ENCODE data around the gene GRPEL1.

DNA sequence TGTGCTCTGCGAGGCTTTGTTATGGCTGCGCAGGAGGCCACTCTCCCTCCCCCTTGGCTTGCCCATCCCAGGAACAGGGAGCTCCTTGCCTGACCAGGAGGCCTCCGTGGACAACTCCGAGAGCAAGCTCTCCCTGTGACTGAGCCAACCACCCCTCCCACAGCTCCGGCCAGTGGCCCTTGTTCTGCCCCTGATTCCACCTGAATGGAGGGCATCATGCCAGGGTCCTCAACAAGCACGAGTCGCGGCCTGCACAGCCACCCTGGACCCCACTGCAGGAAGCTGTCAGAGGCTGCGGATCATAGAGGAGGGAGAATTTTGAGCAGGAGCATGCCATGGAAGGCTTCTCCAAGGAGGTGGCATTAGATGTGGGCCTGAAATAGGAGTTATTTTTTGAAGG, 44.8 kb upstream of the GRPEL1 start:
- TF ChIP-seq, protein P1, sequence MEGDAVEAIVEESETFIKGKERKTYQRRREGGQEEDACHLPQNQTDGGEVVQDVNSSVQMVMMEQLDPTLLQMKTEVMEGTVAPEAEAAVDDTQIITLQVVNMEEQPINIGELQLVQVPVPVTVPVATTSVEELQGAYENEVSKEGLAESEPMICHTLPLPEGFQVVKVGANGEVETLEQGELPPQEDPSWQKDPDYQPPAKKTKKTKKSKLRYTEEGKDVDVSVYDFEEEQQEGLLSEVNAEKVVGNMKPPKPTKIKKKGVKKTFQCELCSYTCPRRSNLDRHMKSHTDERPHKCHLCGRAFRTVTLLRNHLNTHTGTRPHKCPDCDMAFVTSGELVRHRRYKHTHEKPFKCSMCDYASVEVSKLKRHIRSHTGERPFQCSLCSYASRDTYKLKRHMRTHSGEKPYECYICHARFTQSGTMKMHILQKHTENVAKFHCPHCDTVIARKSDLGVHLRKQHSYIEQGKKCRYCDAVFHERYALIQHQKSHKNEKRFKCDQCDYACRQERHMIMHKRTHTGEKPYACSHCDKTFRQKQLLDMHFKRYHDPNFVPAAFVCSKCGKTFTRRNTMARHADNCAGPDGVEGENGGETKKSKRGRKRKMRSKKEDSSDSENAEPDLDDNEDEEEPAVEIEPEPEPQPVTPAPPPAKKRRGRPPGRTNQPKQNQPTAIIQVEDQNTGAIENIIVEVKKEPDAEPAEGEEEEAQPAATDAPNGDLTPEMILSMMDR (IDR thresholded peaks at IDR 0.05) = no peak
- TF ChIP-seq EP300 (IDR thresholded peaks at IDR 0.05; ENCODE audit: borderline replicate concordance in 1 of 2, low read depth in 1 of 2, low read length in 1 of 2) = no peak
- no peak for TF ChIP-seq TEAD4 (IDR thresholded peaks at IDR 0.05; ENCODE audit: borderline replicate concordance, insufficient read depth)
- no peak for TF ChIP-seq EZH2phosphoT487 (IDR thresholded peaks at IDR 0.05; ENCODE audit: borderline replicate concordance, low read depth)
- TF ChIP-seq YY1 (IDR thresholded peaks at IDR 0.05; ENCODE audit: low read depth) = no peak
- TF ChIP-seq, protein P2, sequence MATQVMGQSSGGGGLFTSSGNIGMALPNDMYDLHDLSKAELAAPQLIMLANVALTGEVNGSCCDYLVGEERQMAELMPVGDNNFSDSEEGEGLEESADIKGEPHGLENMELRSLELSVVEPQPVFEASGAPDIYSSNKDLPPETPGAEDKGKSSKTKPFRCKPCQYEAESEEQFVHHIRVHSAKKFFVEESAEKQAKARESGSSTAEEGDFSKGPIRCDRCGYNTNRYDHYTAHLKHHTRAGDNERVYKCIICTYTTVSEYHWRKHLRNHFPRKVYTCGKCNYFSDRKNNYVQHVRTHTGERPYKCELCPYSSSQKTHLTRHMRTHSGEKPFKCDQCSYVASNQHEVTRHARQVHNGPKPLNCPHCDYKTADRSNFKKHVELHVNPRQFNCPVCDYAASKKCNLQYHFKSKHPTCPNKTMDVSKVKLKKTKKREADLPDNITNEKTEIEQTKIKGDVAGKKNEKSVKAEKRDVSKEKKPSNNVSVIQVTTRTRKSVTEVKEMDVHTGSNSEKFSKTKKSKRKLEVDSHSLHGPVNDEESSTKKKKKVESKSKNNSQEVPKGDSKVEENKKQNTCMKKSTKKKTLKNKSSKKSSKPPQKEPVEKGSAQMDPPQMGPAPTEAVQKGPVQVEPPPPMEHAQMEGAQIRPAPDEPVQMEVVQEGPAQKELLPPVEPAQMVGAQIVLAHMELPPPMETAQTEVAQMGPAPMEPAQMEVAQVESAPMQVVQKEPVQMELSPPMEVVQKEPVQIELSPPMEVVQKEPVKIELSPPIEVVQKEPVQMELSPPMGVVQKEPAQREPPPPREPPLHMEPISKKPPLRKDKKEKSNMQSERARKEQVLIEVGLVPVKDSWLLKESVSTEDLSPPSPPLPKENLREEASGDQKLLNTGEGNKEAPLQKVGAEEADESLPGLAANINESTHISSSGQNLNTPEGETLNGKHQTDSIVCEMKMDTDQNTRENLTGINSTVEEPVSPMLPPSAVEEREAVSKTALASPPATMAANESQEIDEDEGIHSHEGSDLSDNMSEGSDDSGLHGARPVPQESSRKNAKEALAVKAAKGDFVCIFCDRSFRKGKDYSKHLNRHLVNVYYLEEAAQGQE (IDR thresholded peaks at IDR 0.05; ENCODE audit: low read depth, low read length) = no peak
- TF ChIP-seq, protein P3, sequence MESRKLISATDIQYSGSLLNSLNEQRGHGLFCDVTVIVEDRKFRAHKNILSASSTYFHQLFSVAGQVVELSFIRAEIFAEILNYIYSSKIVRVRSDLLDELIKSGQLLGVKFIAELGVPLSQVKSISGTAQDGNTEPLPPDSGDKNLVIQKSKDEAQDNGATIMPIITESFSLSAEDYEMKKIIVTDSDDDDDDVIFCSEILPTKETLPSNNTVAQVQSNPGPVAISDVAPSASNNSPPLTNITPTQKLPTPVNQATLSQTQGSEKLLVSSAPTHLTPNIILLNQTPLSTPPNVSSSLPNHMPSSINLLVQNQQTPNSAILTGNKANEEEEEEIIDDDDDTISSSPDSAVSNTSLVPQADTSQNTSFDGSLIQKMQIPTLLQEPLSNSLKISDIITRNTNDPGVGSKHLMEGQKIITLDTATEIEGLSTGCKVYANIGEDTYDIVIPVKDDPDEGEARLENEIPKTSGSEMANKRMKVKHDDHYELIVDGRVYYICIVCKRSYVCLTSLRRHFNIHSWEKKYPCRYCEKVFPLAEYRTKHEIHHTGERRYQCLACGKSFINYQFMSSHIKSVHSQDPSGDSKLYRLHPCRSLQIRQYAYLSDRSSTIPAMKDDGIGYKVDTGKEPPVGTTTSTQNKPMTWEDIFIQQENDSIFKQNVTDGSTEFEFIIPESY (IDR thresholded peaks at IDR 0.05; ENCODE audit: borderline replicate concordance, low read depth) = no peak
- no peak for TF ChIP-seq ELF1 (IDR thresholded peaks at IDR 0.05)
- no peak for TF ChIP-seq GATA2 (CRISPR knock-in tag; IDR thresholded peaks at IDR 0.05)
- TF ChIP-seq RCOR1 (IDR thresholded peaks at IDR 0.05; ENCODE audit: low read length) = no peak
- TF ChIP-seq JUND (IDR thresholded peaks at IDR 0.05) = no peak
- no peak for TF ChIP-seq POLR2AphosphoS5 (IDR thresholded peaks at IDR 0.05; ENCODE audit: low read depth, low read length)
- TF ChIP-seq FOXM1 (IDR thresholded peaks at IDR 0.05; ENCODE audit: low read depth) = no peak
- TF ChIP-seq SMC3 (IDR thresholded peaks at IDR 0.05; ENCODE audit: low read depth, low read length) = no peak

All from SK-N-SH (cell line).